IPS DF 19.7 (cell line): ENCODE data around the gene UNC5CL.
A peak's percentile ranks its signal among the peaks of the same experiment; 100 is the strongest.
"Not testable (repeated sequence)": the region's sequence is repeated elsewhere in the genome, so short reads cannot be mapped to it uniquely, and the experiment has no call there.

Experiments
- DNase-seq: peaks from one replicate; pipeline ENCODE4 v3.0.0-alpha.2; 2013; ENCODE audit warnings: low read depth, low spot score

The UNC5CL gene

GRCh38 chr6:41040101-41040939, 1.3 kb upstream of the UNC5CL start:
- no peak for DNase-seq

GRCh38 chr6:41038205-41038604, 816 bp downstream of the UNC5CL start:
- no peak for DNase-seq

- no peak for DNase-seq
Observed at GRCh38 chr6:41037107-41037900, 1.7 kb downstream of the UNC5CL start.

- DNase-seq = no peak
Observed at GRCh38 chr6:41036601-41037000, 2.4 kb downstream of the UNC5CL start.

- DNase-seq = no peak
Observed at GRCh38 chr6:41036186-41036585, 2.8 kb downstream of the UNC5CL start.

- DNase-seq = no peak
Observed at GRCh38 chr6:41033776-41034175, 5.2 kb downstream of the UNC5CL start.

- no peak for DNase-seq
Observed at GRCh38 chr6:41032830-41033229, 6.2 kb downstream of the UNC5CL start.

GRCh38 chr6:41028561-41029412, 10.2 kb downstream of the UNC5CL start:
- DNase-seq = no peak

GRCh38 chr6:41027799-41028560, 11.0 kb downstream of the UNC5CL start:
- peak; percentile 59 for DNase-seq

- no peak for DNase-seq
Observed at GRCh38 chr6:41027241-41027640, 11.8 kb downstream of the UNC5CL start.

GRCh38 chr6:41025966-41026530, 13.0 kb downstream of the UNC5CL start:
- no peak for DNase-seq

- DNase-seq = no peak
Observed at GRCh38 chr6:41023114-41023513, 15.9 kb downstream of the UNC5CL start.

GRCh38 chr6:41022294-41022693, 16.7 kb downstream of the UNC5CL start:
- no peak for DNase-seq

- DNase-seq = no peak
Observed at GRCh38 chr6:41021832-41022231, 17.2 kb downstream of the UNC5CL start.

- no peak for DNase-seq
Observed at GRCh38 chr6:41017663-41018062, 21.4 kb downstream of the UNC5CL start.

- DNase-seq = not testable (repeated sequence)
Observed at GRCh38 chr6:41015860-41016259, 23.2 kb downstream of the UNC5CL start.

- DNase-seq = no peak
Observed at GRCh38 chr6:41014780-41015179, 24.2 kb downstream of the UNC5CL start.

- DNase-seq = no peak
Observed at GRCh38 chr6:41013466-41014153, 25.4 kb downstream of the UNC5CL start.

- no peak for DNase-seq
Observed at GRCh38 chr6:41011673-41012072, 27.3 kb downstream of the UNC5CL start.

- DNase-seq = no peak
Observed at GRCh38 chr6:41009669-41010068, 29.4 kb downstream of the UNC5CL start.
